Measurements from ENCODE around the gene ARID1B.

Gene ARID1B

GRCh38 chr6:157089258-157089657 is 312.1 kb downstream of the ARID1B start:
- no peak for DNase-seq

GRCh38 chr6:157089851-157090250 is 312.7 kb downstream of the ARID1B start:
- no peak for DNase-seq

GRCh38 chr6:157090736-157091135 is 313.6 kb downstream of the ARID1B start:
- DNase-seq = no peak

GRCh38 chr6:157091243-157091642 is 314.1 kb downstream of the ARID1B start:
- no peak for DNase-seq

GRCh38 chr6:157091856-157092460 is 314.8 kb downstream of the ARID1B start:
- DNase-seq = no peak

GRCh38 chr6:157092736-157093135 is 315.6 kb downstream of the ARID1B start:
- DNase-seq = no peak

GRCh38 chr6:157093536-157093935 is 316.4 kb downstream of the ARID1B start:
- no peak for DNase-seq

GRCh38 chr6:157094038-157094437 is 316.9 kb downstream of the ARID1B start:
- no peak for DNase-seq

- no peak for DNase-seq
These were observed 317.9 kb downstream of the ARID1B start for GRCh38 chr6:157095084-157095483.

GRCh38 chr6:157095569-157095968 is 318.4 kb downstream of the ARID1B start:
- DNase-seq = no peak

- no peak for DNase-seq
These were observed 318.9 kb downstream of the ARID1B start for GRCh38 chr6:157096105-157096504.

- DNase-seq = no peak
These were observed 319.3 kb downstream of the ARID1B start for GRCh38 chr6:157096522-157096921.

GRCh38 chr6:157097255-157097955 is 320.2 kb downstream of the ARID1B start:
- DNase-seq = no peak

- no peak for DNase-seq
These were observed 321.8 kb downstream of the ARID1B start for GRCh38 chr6:157098999-157099398.

GRCh38 chr6:157099912-157100593 is 322.9 kb downstream of the ARID1B start:
- no peak for DNase-seq

- no peak for DNase-seq
These were observed 324.0 kb downstream of the ARID1B start for GRCh38 chr6:157101166-157101565.

GRCh38 chr6:157104803-157105202 is 327.6 kb downstream of the ARID1B start:
- DNase-seq = no peak

- no peak for DNase-seq
These were observed 329.3 kb downstream of the ARID1B start for GRCh38 chr6:157106487-157106886.

GRCh38 chr6:157107571-157107914 is 330.4 kb downstream of the ARID1B start:
- DNase-seq = no peak

- DNase-seq = no peak
These were observed 330.9 kb downstream of the ARID1B start for GRCh38 chr6:157107915-157108651.

- DNase-seq = no peak
These were observed 331.7 kb downstream of the ARID1B start for GRCh38 chr6:157108923-157109322.

- no peak for DNase-seq
These were observed 333.4 kb downstream of the ARID1B start for GRCh38 chr6:157110607-157111006.

GRCh38 chr6:157113389-157113788 is 336.2 kb downstream of the ARID1B start:
- no peak for DNase-seq

- no peak for DNase-seq
These were observed 339.2 kb downstream of the ARID1B start for GRCh38 chr6:157116426-157116825.
